K562 (cell line): Measurements from ENCODE around the gene LAMTOR1. TPM values are rescaled to one million over a fixed set of nuclear protein-coding genes. Genes with fewer than 3 reads are reported as not detected.

Experiments used
- ARNT ChIP-seq, 2 experiments: fragments of 450-650 bp; IDR thresholded peaks; 2 replicates each; pipeline ENCODE4 v1.6.1; 2016; ENCODE audit warnings: mild to moderate bottlenecking in 1 of 2
- CBFA2T3 ChIP-seq: fragments of 450-650 bp; IDR thresholded peaks from 2 replicates; pipeline ENCODE4 v1.6.1; 2017
- CBX5 ChIP-seq: IDR thresholded peaks from 2 replicates; pipeline ENCODE4 v1.6.1; 2014; ENCODE audit warnings: low read depth, borderline replicate concordance
- E2F8 ChIP-seq: fragments of 450-650 bp; IDR thresholded peaks from 2 replicates; pipeline ENCODE4 v1.7.1; 2018; ENCODE audit warnings: mild to moderate bottlenecking, low read depth; ENCODE audit not compliant: partially characterized antibody
- E4F1 ChIP-seq: fragments of 250-450 bp; sonication (Bioruptor Pico); IDR thresholded peaks from 2 replicates; pipeline ENCODE4 v1.5.0; 2021; ENCODE audit warnings: mild to moderate bottlenecking, borderline replicate concordance
- GABPA ChIP-seq: fragments of 200-800 bp; sonication (Bioruptor generic); conservative IDR thresholded peaks from 2 replicates; pipeline ENCODE4 v1.6.1; 2016; ENCODE audit warnings: low read depth, missing genetic modification characterization, missing compliant biosample characterization
- GABPB1 ChIP-seq: sonication (generic); formaldehyde crosslinking; IDR thresholded peaks from 2 replicates; pipeline ENCODE4 v1.8.0; 2022; ENCODE audit warnings: mild to moderate bottlenecking, missing genetic modification reagents
- GATA2 ChIP-seq: sonication (generic); formaldehyde crosslinking; IDR thresholded peaks from 2 replicates; pipeline ENCODE4 v1.4.0; 2020; ENCODE audit warnings: mild to moderate bottlenecking, missing genetic modification reagents
- HDAC1 ChIP-seq, 2 experiments: fragments of 450-650 bp; IDR thresholded peaks; 2 replicates each; pipeline ENCODE4 v1.6.1; 2016 to 2017; ENCODE audit warnings: inconsistent platforms in 1 of 2, mild to moderate bottlenecking in 1 of 2, moderate library complexity in 1 of 2
- KDM1A ChIP-seq, 2 experiments: fragments of 450-650 bp; IDR thresholded peaks; 2 replicates each; pipeline ENCODE4 v1.6.1; 2016; ENCODE audit warnings: mild to moderate bottlenecking in 2 of 2
- MAZ ChIP-seq, 2 experiments: fragments of 450-650 bp in 1 of 2; sonication (generic) in 1 of 2; formaldehyde crosslinking; IDR thresholded peaks in 1 of 2; conservative IDR thresholded peaks in 1 of 2; 2 replicates each; pipeline versions ENCODE4 v1.4.0 to v1.5.0; 2020; ENCODE audit warnings: mild to moderate bottlenecking in 1 of 2, missing genetic modification reagents in 1 of 2
- NCOR1 ChIP-seq: fragments of 450-650 bp; IDR thresholded peaks from 2 replicates; pipeline ENCODE4 v1.6.1; 2016; ENCODE audit warnings: mild to moderate bottlenecking, moderate library complexity
- NFIX ChIP-seq: fragments of 250-450 bp; sonication (Bioruptor Pico); IDR thresholded peaks from 2 replicates; pipeline ENCODE4 v1.4.0; 2020; ENCODE audit warnings: low read depth, mild to moderate bottlenecking, moderate library complexity
- RAD51 ChIP-seq: fragments of 450-650 bp; IDR thresholded peaks from 2 replicates; pipeline ENCODE4 v1.7.1; 2016; ENCODE audit warnings: low read depth, mild to moderate bottlenecking, borderline replicate concordance
- SAFB ChIP-seq: fragments of 200-400 bp; formaldehyde crosslinking; IDR thresholded peaks from 2 replicates; pipeline ENCODE4 v1.6.1; 2017; ENCODE audit warnings: low read depth, low read length, borderline replicate concordance
- SPI1 ChIP-seq: IDR thresholded peaks from 2 replicates; pipeline ENCODE4 v1.6.1; 2011; ENCODE audit warnings: low read depth, low read length, control low read depth, borderline replicate concordance
- TFAP4 ChIP-seq: sonication (generic); formaldehyde crosslinking; IDR thresholded peaks from 2 replicates; pipeline ENCODE4 v1.8.0; 2022; ENCODE audit warnings: missing genetic modification reagents, mild to moderate bottlenecking, moderate library complexity, borderline replicate concordance
- ZKSCAN3 ChIP-seq: fragments of 250-450 bp; sonication (Bioruptor Pico); IDR thresholded peaks from 2 replicates; pipeline ENCODE4 v1.4.0; 2020
- ZNF212 ChIP-seq: fragments of 450-650 bp; formaldehyde crosslinking; IDR thresholded peaks from 2 replicates; pipeline ENCODE4 v1.4.0; 2020; ENCODE audit warnings: mild to moderate bottlenecking
- ZNF354B ChIP-seq: fragments of 250-450 bp; sonication (Bioruptor Pico); IDR thresholded peaks from 2 replicates; pipeline ENCODE4 v1.4.0; 2020
- ZNF717 ChIP-seq: fragments of 250-450 bp; sonication (Bioruptor Pico); IDR thresholded peaks from 2 replicates; pipeline ENCODE4 v1.5.0; 2021
- polyA plus RNA-seq, 8 experiments: library from polyadenylated mRNA; depleted of rRNA in 4 of 8; stranded (reverse) in 5 of 8; unstranded in 3 of 8; fragments of >200 nt; fragmentation: Nextera tagmentation in 2 of 8; fragmentation: Illumina TruSeq in 1 of 8; extraction: Ambion mirVana in 2 of 8; extraction: Trizol in 1 of 8; gene quantifications; 2 replicates each; pipeline versions ENCODE4 v1.2.1 to v1.2.3, GENCODE V29; 2011 to 2014; ENCODE audit warnings: inconsistent platforms in 1 of 8, missing spikeins in 1 of 8
- total RNA-seq, 7 experiments: library from RNA; depleted of rRNA in 6 of 7; stranded (reverse); fragments of >200 nt in 6 of 7; fragmentation: Illumina TruSeq in 2 of 7; extraction: Trizol in 2 of 7; gene quantifications; 2 replicates each; pipeline versions ENCODE4 v1.2.1 to v1.2.3, GENCODE V29; 2011 to 2021; ENCODE audit warnings: low replicate concordance in 1 of 7
- TF ChIP-seq, protein P1 (sequence below): fragments of 250-450 bp; sonication (Bioruptor Pico); IDR thresholded peaks from 2 replicates; pipeline ENCODE4 v1.8.0; 2021; ENCODE audit warnings: moderate library complexity, mild to moderate bottlenecking, inconsistent platforms

The LAMTOR1 gene
- total and polyA plus RNA-seq, 9 of the 15 experiments (the other 6 are each of a cell fraction or from before 2014, with no cell fraction given): 62.6 to 104 (median 85.3) TPM

DNA sequence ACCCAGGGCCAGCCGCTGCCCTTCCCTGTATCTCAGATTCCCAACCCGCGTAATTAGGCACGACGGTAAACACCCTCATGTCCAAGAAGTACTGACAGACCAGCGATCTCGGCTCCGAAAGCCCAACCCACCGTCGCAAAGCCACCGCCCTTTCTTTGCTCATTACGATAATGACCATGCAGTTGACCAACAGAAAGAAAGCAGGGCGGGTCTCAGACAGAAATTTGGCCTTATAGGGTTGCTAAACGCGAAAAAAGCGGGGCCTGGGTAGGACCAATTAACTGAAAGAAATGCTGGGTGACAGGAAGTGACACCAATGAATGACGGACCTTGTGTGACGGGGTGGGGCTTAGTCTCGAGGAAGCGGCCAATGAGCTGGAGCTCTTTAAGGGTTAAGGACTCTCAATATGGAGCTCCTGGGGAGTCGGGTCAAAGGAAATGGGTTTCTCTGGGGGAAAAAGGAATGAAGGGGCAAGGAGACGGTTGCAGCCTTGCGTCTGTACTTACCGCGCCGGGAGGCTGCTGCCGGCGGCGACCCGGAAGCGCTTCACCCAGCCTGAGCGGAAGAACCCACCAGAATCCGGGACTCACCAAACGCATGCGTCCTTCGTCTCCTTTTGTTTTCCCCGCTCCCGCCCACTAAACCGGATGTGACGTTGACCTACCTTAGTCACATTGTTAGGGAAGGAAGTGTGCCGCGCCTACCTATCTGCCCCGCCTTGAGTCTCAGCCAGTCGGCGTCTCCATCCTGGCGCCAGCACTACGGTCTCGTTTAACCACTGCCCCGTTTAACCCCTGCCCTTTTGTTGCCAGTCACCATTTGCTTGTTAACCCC, 9.3 kb upstream of the LAMTOR1 start, which contains the start of gene ANAPC15 (continued):
- TF ChIP-seq E4F1 (CRISPR knock-in tag) (no peak), ZKSCAN3 (no peak), ZNF212 (no peak), CBX5 (no peak), GATA2 (CRISPR knock-in tag) (no peak), MAZ (CRISPR knock-in tag; conservative IDR thresholded peaks at IDR 0.05 in 1 of 2, IDR thresholded peaks at IDR 0.05 in 1 of 2) (peak; percentile 63 to 77), HDAC1 (IDR thresholded peaks at IDR 0.05) (peak in 1 of 2 experiments; percentile 64; a peak in 1 of 4 replicates), E2F8 (peak; percentile 89), NFIX (CRISPR knock-in tag) (no peak), NCOR1 (no peak), CBFA2T3 (peak; percentile 49), TFAP4 (peak; percentile 45; the same call in 1 of the 2 replicates), ARNT (IDR thresholded peaks at IDR 0.05) (no peak), KDM1A (IDR thresholded peaks at IDR 0.05) (no peak), GABPA (peak; percentile 100), GABPB1 (CRISPR knock-in tag) (peak; percentile 98), ZNF717 (CRISPR knock-in tag) (no peak), SPI1 (peak; percentile 88), SAFB (no peak), RAD51 (0 out of 2 replicates have a peak, but pooled peaks have one; percentile 27), ZNF354B (no peak)
- TF ChIP-seq, protein P1, sequence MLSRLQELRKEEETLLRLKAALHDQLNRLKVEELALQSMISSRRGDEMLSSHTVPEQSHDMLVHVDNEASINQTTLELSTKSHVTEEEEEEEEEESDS: no peak
